Measurements from ENCODE around the gene VARS2. TPM values are rescaled to one million over a fixed set of nuclear protein-coding genes. Genes with fewer than 3 reads are reported as not detected.
"Not testable (repeated sequence)": the region's sequence is repeated elsewhere in the genome, so short reads cannot be mapped to it uniquely, and the experiment has no call there.

VARS2 gene
- polyA plus RNA-seq, 1 donor (not counting 4 experiments of a cell fraction or from before 2014, with no cell fraction given): 13.8 TPM

- Histone ChIP-seq H3K79me2 (ENCODE audit: control insufficient read depth, insufficient read depth, low read length) (peaks cover 13% of the 10 kb centered on the region), H3K9me1 (ENCODE audit: control insufficient read depth, extremely low read depth, insufficient read depth, low read length) (no peaks in the 10 kb centered on the region), H3K4me3 (ENCODE audit: control insufficient read depth in 2 of 3, extremely low read depth in 1 of 3, insufficient read depth in 2 of 3, low read depth in 1 of 3, low read length in 3 of 3) (peak within 1 kb of the TSS; percentile 62 to 99 (median 99)), H3K36me3 (ENCODE audit: control insufficient read depth in 2 of 2, extremely low read depth in 1 of 2, insufficient read depth in 2 of 2, low read length in 2 of 2) (peaks cover 16% of the 10 kb centered on the region in 2 experiments), H3K27ac (ENCODE audit: control insufficient read depth, insufficient read depth, low read length) (peak within 1 kb of the TSS; percentile 76), H3K4me2 (ENCODE audit: control insufficient read depth, extremely low read depth, insufficient read depth, low read depth, low read length) (peak within 1 kb of the TSS; percentile 96), H3K9me3 (ENCODE audit: control insufficient read depth, low read depth, low read length) (no peaks in the 10 kb centered on the region), H4K20me1 (ENCODE audit: control insufficient read depth, extremely low read depth, insufficient read depth, low read length) (no peaks in the 10 kb centered on the region), H2AFZ (ENCODE audit: control insufficient read depth, low read length) (peak within 1 kb of the TSS; percentile 87), H3K4me1 (ENCODE audit: control insufficient read depth, extremely low read depth, insufficient read depth, low read length) (peaks cover 9% of the 10 kb centered on the region), H3K9ac (ENCODE audit: control insufficient read depth, extremely low read depth, insufficient read depth, low read length) (peak within 1 kb of the TSS; percentile 94), H3K27me3 (ENCODE audit: control insufficient read depth, extremely low read depth, insufficient read depth, low read length) (no peaks in the 10 kb centered on the region)
- TF ChIP-seq CTCF (optimal IDR thresholded peaks at IDR 0.05 in 1 of 3, IDR thresholded peaks at IDR 0.05 in 1 of 3, conservative IDR thresholded peaks at IDR 0.05 in 1 of 3; ENCODE audit: extremely low read depth in 1 of 3, insufficient read depth in 2 of 3, low read length in 3 of 3) (peak in 1 of 3 experiments; percentile 2), EZH2 (IDR thresholded peaks at IDR 0.05; ENCODE audit: low read length) (no peak)
- peak; percentile 90 for DNase-seq (ENCODE audit: low read depth, low spot score)
- peak; percentile 70 for FAIRE-seq
- dilution Hi-C loops (cut with MboI; ENCODE audit: extremely low pct_ligation_motif_present, low sequenced_read_pairs): no loop called here
Measured at GRCh38 chr6:30907758-30908591, 6.1 kb upstream of the VARS2 start, which contains the start of gene GTF2H4. TSS of gene GTF2H4 (plus strand) at chr6:30908207.

- peak overlapping the region; percentile 62 to 99 (median 99) for H3K4me3 ChIP-seq (ENCODE audit: control insufficient read depth in 2 of 3, extremely low read depth in 1 of 3, insufficient read depth in 2 of 3, low read depth in 1 of 3, low read length in 3 of 3)
- peak overlapping the region; percentile 96 for H3K4me2 ChIP-seq (ENCODE audit: control insufficient read depth, extremely low read depth, insufficient read depth, low read depth, low read length)
- no peak for TF ChIP-seq CTCF (optimal IDR thresholded peaks at IDR 0.05 in 1 of 3, IDR thresholded peaks at IDR 0.05 in 1 of 3, conservative IDR thresholded peaks at IDR 0.05 in 1 of 3; ENCODE audit: extremely low read depth in 1 of 3, insufficient read depth in 2 of 3, low read length in 3 of 3)
- no peak for TF ChIP-seq EZH2 (IDR thresholded peaks at IDR 0.05; ENCODE audit: low read length)
- H3K4me1 ChIP-seq (ENCODE audit: control insufficient read depth, extremely low read depth, insufficient read depth, low read length): peaks cover 16% of the 10 kb centered on the region
- H2AFZ ChIP-seq (ENCODE audit: control insufficient read depth, low read length): no peak overlapping the region
- H3K27me3 ChIP-seq (ENCODE audit: control insufficient read depth, extremely low read depth, insufficient read depth, low read length): no peaks in the 10 kb centered on the region
- peaks cover 13% of the 10 kb centered on the region for H3K79me2 ChIP-seq (ENCODE audit: control insufficient read depth, insufficient read depth, low read length)
- dilution Hi-C loops (cut with MboI; ENCODE audit: extremely low pct_ligation_motif_present, low sequenced_read_pairs): no loop called here
- peak overlapping the region; percentile 94 for H3K9ac ChIP-seq (ENCODE audit: control insufficient read depth, extremely low read depth, insufficient read depth, low read length)
- no peaks in the 10 kb centered on the region for H3K9me3 ChIP-seq (ENCODE audit: control insufficient read depth, low read depth, low read length)
- DNase-seq (ENCODE audit: low read depth, low spot score): no peak
- peaks cover 16 to 23% of the 10 kb centered on the region in 2 experiments for H3K36me3 ChIP-seq (ENCODE audit: control insufficient read depth in 2 of 2, extremely low read depth in 1 of 2, insufficient read depth in 2 of 2, low read length in 2 of 2)
- no peaks in the 10 kb centered on the region for H4K20me1 ChIP-seq (ENCODE audit: control insufficient read depth, extremely low read depth, insufficient read depth, low read length)
- peak overlapping the region; percentile 76 for H3K27ac ChIP-seq (ENCODE audit: control insufficient read depth, insufficient read depth, low read length)
- H3K9me1 ChIP-seq (ENCODE audit: control insufficient read depth, extremely low read depth, insufficient read depth, low read length): no peaks in the 10 kb centered on the region
- no peak for FAIRE-seq
Measured at GRCh38 chr6:30908700-30909099, 5.3 kb upstream of the VARS2 start.

GRCh38 chr6:30910473-30910872 is 3.6 kb upstream of the VARS2 start:
- H4K20me1 ChIP-seq (ENCODE audit: control insufficient read depth, extremely low read depth, insufficient read depth, low read length); H3K9me3 ChIP-seq (ENCODE audit: control insufficient read depth, low read depth, low read length); H3K27me3 ChIP-seq (ENCODE audit: control insufficient read depth, extremely low read depth, insufficient read depth, low read length); H3K4me2 ChIP-seq (ENCODE audit: control insufficient read depth, extremely low read depth, insufficient read depth, low read depth, low read length); dilution Hi-C loops (cut with MboI; ENCODE audit: extremely low pct_ligation_motif_present, low sequenced_read_pairs); H3K9ac ChIP-seq (ENCODE audit: control insufficient read depth, extremely low read depth, insufficient read depth, low read length); H2AFZ ChIP-seq (ENCODE audit: control insufficient read depth, low read length); DNase-seq (ENCODE audit: low read depth, low spot score); FAIRE-seq; H3K9me1 ChIP-seq (ENCODE audit: control insufficient read depth, extremely low read depth, insufficient read depth, low read length); H3K27ac ChIP-seq (ENCODE audit: control insufficient read depth, insufficient read depth, low read length); H3K4me3 ChIP-seq (ENCODE audit: control insufficient read depth in 2 of 3, extremely low read depth in 1 of 3, insufficient read depth in 2 of 3, low read depth in 1 of 3, low read length in 3 of 3): not testable (repeated sequence)
- H3K4me1 ChIP-seq (ENCODE audit: control insufficient read depth, extremely low read depth, insufficient read depth, low read length): peaks cover 28% of the 10 kb centered on the region
- H3K79me2 ChIP-seq (ENCODE audit: control insufficient read depth, insufficient read depth, low read length): peaks cover 13% of the 10 kb centered on the region
- peaks cover 16 to 23% of the 10 kb centered on the region in 2 experiments for H3K36me3 ChIP-seq (ENCODE audit: control insufficient read depth in 2 of 2, extremely low read depth in 1 of 2, insufficient read depth in 2 of 2, low read length in 2 of 2)

All from keratinocyte (primary cell).